ENCODE measurements around the gene NMNAT3. TPM values are rescaled to one million over a fixed set of nuclear protein-coding genes. Genes with fewer than 3 reads are reported as not detected.

The NMNAT3 gene
- total RNA-seq, 1 donor from 2014 or later, result 2.0 TPM

- no peak overlapping the region for H3K4me3 Mint-ChIP-seq (ENCODE audit: unreplicated experiment)
- H3K36me3 Mint-ChIP-seq (ENCODE audit: low read depth), result peaks cover 4% of the 10 kb centered on the region
- DNase-seq (ENCODE audit: low spot score), result no peak
- no peaks in the 10 kb centered on the region for H3K27me3 Mint-ChIP-seq (ENCODE audit: low read depth)
- no peak for TF ChIP-seq CTCF (IDR thresholded peaks at IDR 0.05)
- peaks cover 14% of the 10 kb centered on the region for H3K4me1 Mint-ChIP-seq (ENCODE audit: low read depth)
- H3K9me3 Mint-ChIP-seq (ENCODE audit: low read depth), result no peaks in the 10 kb centered on the region
- no peak overlapping the region for H3K27ac Mint-ChIP-seq (ENCODE audit: unreplicated experiment)
Observed at GRCh38 chr3:139528281-139528680, 149.5 kb downstream of the NMNAT3 start.

GRCh38 chr3:139527265-139527664, 150.5 kb downstream of the NMNAT3 start:
- no peak for DNase-seq (ENCODE audit: low spot score)
- peaks cover 4% of the 10 kb centered on the region for H3K36me3 Mint-ChIP-seq (ENCODE audit: low read depth)
- H3K4me3 Mint-ChIP-seq (ENCODE audit: unreplicated experiment), result no peak overlapping the region
- no peak for TF ChIP-seq CTCF (IDR thresholded peaks at IDR 0.05)
- no peak overlapping the region for H3K27ac Mint-ChIP-seq (ENCODE audit: unreplicated experiment)
- no peaks in the 10 kb centered on the region for H3K27me3 Mint-ChIP-seq (ENCODE audit: low read depth)
- peaks cover 7% of the 10 kb centered on the region for H3K4me1 Mint-ChIP-seq (ENCODE audit: low read depth)
- H3K9me3 Mint-ChIP-seq (ENCODE audit: low read depth), result no peaks in the 10 kb centered on the region

GRCh38 chr3:139526146-139526545, 151.6 kb downstream of the NMNAT3 start:
- H3K4me3 Mint-ChIP-seq (ENCODE audit: unreplicated experiment), result no peak overlapping the region
- no peaks in the 10 kb centered on the region for H3K9me3 Mint-ChIP-seq (ENCODE audit: low read depth)
- no peak overlapping the region for H3K27ac Mint-ChIP-seq (ENCODE audit: unreplicated experiment)
- H3K36me3 Mint-ChIP-seq (ENCODE audit: low read depth), result peaks cover 4% of the 10 kb centered on the region
- no peaks in the 10 kb centered on the region for H3K27me3 Mint-ChIP-seq (ENCODE audit: low read depth)
- peaks cover 7% of the 10 kb centered on the region for H3K4me1 Mint-ChIP-seq (ENCODE audit: low read depth)
- no peak for TF ChIP-seq CTCF (IDR thresholded peaks at IDR 0.05)
- DNase-seq (ENCODE audit: low spot score), result no peak

- no peaks in the 10 kb centered on the region for H3K9me3 Mint-ChIP-seq (ENCODE audit: low read depth)
- no peak for TF ChIP-seq CTCF (IDR thresholded peaks at IDR 0.05)
- DNase-seq (ENCODE audit: low spot score), result no peak
- H3K27ac Mint-ChIP-seq (ENCODE audit: unreplicated experiment), result no peak overlapping the region
- peaks cover 7% of the 10 kb centered on the region for H3K4me1 Mint-ChIP-seq (ENCODE audit: low read depth)
- H3K4me3 Mint-ChIP-seq (ENCODE audit: unreplicated experiment), result no peak overlapping the region
- H3K27me3 Mint-ChIP-seq (ENCODE audit: low read depth), result no peaks in the 10 kb centered on the region
- H3K36me3 Mint-ChIP-seq (ENCODE audit: low read depth), result peaks cover 4% of the 10 kb centered on the region
Observed at GRCh38 chr3:139524841-139525636, 152.7 kb downstream of the NMNAT3 start.

- Mint-ChIP-seq H3K27ac (ENCODE audit: unreplicated experiment) (no peak overlapping the region), H3K9me3 (ENCODE audit: low read depth) (no peaks in the 10 kb centered on the region), H3K36me3 (ENCODE audit: low read depth) (peaks cover 4% of the 10 kb centered on the region), H3K4me3 (ENCODE audit: unreplicated experiment) (no peak overlapping the region), H3K4me1 (ENCODE audit: low read depth) (no peaks in the 10 kb centered on the region), H3K27me3 (ENCODE audit: low read depth) (no peaks in the 10 kb centered on the region)
- no peak for DNase-seq (ENCODE audit: low spot score)
- no peak for TF ChIP-seq CTCF (IDR thresholded peaks at IDR 0.05)
Observed at GRCh38 chr3:139523718-139524117, 154.1 kb downstream of the NMNAT3 start.

All from chondrocyte (in vitro differentiated cells).